GM19463 (cell line): ENCODE data around the gene XYLT1.

Source experiments
- ATAC-seq: cut with Tn5 transposase; IDR thresholded peaks from one replicate; pipeline ENCODE4 v1.9.1; 2021; ENCODE audit warnings: mild to moderate bottlenecking, moderate library complexity; ENCODE audit not compliant: unreplicated experiment

The XYLT1 gene

DNA sequence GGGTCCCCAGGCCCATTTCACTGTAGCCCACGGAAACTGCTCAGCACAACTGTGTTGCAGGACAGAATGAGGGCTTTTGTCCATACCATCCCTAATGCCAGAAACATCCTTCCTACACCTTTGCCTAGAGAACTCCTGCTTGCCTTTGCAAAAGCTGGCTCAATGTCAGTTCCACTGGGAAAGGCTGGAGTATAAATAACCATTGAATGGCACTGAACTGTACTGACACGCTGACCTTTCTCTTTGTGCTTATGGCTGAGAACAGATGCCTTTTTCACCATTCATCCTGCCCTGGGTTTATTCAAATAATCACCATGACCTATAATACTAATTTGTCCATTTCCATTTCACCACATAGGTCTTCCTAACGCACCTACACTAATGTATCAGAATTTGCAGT lies 300.3 kb downstream of the XYLT1 start:
- ATAC-seq: no peak

DNA sequence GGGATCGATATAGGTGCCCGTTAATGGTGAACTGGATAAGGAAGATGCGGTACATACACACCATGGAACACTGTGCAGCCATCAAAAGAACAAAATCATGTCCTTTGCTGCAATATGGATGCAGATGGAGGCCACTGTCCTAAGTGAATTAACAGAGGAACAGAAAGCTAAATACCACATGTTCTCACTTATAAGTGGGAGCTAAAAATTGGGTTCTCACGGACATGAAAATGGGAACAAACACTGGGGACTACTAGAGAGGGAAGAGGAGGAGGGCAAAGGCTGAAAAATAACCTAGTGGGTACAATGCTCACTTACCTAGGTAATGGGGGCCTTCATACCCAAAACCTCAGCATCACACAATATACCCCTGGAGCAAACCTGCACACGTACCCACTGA lies 302.6 kb downstream of the XYLT1 start:
- ATAC-seq: no peak

DNA sequence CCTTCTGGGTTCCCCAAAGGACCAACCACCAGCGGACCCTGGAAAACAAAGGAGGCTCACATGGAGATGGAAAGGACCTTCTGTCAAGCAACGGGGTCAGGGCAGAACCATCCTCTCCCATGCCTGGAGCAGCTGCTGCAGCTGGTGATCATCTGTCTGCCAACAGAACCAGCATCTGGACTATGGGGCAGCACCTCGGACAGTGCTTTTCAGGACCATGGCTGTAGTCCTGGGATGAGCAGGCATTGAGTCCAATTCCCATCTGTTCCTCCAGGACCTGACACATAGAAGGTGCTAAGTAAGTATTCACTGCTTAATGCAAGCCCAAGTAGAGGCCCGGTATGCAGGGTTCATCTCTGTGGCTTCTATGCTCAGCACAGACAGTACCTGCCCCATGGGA lies 304.7 kb downstream of the XYLT1 start:
- no peak for ATAC-seq

DNA sequence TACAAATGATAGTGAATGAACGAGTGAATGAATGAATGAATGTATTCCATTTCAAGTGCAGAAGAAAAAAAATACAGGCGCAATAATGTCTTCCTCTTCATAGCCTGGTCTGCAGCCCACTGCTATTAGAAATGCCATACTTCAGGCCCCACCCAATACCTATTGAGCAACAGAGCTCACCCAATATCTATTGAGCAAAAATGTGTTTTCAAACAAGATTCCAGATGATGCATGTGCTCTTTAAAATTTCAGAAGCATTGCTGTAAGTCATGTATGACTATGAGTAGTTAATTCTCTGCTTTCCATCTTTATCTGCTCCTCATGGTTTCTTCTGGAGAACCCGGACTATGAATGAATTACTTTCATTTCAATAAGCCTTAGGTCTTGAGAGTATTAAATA lies 308.2 kb downstream of the XYLT1 start:
- no peak for ATAC-seq

GRCh38 chr16:17160920-17161431 lies 309.8 kb downstream of the XYLT1 start:
- ATAC-seq: no peak

GRCh38 chr16:17160285-17160853 lies 310.4 kb downstream of the XYLT1 start:
- ATAC-seq: no peak

DNA sequence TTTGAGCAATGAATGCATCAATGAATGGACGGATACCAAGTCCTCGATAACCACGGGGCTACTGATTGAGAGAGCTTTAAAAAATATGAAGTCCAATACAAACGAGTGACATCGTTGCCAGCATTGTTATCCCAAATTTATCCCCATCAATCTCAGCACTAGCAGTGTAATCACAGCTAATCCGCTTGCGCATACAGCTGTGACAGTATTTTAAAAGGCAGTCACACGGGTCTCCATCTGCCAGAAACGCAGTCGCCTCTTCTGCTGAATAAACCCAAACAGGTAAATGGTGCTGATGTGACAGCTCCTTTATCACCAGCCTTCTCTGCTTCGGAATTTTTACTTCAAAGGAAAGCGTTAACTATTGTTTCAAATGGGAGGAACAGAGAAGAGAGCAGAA lies 311.1 kb downstream of the XYLT1 start:
- ATAC-seq: no peak

GRCh38 chr16:17155936-17156335 lies 314.8 kb downstream of the XYLT1 start:
- ATAC-seq: no peak

DNA sequence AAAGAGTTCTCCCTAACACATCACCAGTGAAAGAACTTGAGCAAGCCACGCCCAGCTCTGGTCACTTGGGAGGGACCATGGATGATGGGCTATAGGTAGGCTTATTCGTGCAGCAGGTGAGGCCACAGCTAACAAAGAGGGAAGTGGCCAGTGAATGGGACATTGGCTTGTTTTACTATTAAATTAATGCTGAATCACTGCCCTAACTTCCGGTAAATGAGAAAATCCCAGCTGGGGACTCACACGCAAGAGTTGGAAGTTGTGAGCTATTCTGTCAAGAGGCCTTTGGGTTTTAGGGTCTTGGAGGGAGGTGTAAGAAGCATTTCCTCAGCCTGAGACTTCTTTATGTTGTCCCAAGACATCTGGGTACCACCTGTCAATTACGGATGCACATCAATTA lies 315.3 kb downstream of the XYLT1 start:
- ATAC-seq: no peak

DNA sequence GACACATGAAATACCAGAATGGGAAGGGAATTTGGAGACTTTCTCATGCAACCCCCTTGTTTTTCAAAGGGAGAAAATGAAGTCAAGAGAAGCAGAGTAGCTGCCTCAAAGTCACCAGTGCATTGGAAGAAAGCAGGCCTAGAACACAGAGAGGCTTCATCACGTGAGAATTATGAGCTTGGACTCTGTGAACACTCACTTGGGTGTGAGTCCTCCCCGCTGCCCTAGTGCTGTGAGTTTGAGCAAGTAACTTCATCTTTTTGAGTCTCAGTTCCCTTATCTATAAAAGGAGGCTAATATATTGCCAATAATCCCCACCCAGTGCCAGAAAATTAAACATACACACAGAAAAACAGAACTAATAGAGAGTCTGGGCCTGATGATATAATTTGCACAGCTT lies 315.8 kb downstream of the XYLT1 start:
- no peak for ATAC-seq

DNA sequence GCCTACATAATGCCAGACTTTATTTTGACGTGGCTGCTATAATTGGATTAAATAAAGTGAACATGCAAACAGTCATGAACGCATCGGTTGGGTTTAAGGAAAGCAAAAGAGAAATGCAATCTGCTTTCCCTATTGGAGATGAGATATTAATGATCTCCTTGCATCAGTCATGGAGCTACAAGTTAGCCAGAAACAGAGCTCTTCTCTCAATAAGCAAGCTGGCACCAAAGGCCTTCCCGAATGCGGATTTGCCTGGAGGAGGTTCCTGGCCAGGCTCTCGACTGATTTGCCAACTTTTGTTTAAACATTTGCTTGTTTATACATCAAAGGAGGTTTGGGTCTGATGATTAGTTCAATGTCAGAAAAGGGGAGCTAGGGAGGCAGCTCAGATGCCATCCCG lies 318.4 kb downstream of the XYLT1 start:
- ATAC-seq: no peak

GRCh38 chr16:17151335-17151734 lies 319.4 kb downstream of the XYLT1 start:
- no peak for ATAC-seq

GRCh38 chr16:17149904-17150483 lies 320.8 kb downstream of the XYLT1 start:
- no peak for ATAC-seq

GRCh38 chr16:17147942-17148341 lies 322.8 kb downstream of the XYLT1 start:
- ATAC-seq: no peak

- ATAC-seq: no peak
Observed at GRCh38 chr16:17145029-17145428, 325.7 kb downstream of the XYLT1 start.

- ATAC-seq: no peak
Observed at GRCh38 chr16:17144431-17144830, 326.3 kb downstream of the XYLT1 start.

GRCh38 chr16:17143546-17144419 lies 327.0 kb downstream of the XYLT1 start:
- ATAC-seq: no peak

DNA sequence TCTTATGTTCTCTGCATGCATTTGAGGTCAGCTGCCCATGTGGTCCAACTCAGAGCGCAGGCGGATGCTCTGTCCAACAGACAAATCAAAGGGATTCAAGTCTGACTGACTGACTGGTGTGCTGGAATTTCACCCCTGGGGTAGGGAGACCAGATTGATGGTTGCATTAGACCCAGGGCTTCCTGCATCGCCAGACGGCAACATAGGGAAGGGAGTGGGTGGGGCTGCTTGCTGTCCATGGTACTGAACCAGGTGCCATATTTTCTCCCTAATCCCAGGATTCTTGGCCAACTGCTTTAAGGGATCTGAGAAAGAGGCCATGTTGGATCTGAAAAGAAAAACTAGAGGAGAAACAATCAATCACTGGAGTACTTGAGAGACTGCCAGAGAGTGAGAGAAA lies 332.0 kb downstream of the XYLT1 start:
- ATAC-seq: no peak

DNA sequence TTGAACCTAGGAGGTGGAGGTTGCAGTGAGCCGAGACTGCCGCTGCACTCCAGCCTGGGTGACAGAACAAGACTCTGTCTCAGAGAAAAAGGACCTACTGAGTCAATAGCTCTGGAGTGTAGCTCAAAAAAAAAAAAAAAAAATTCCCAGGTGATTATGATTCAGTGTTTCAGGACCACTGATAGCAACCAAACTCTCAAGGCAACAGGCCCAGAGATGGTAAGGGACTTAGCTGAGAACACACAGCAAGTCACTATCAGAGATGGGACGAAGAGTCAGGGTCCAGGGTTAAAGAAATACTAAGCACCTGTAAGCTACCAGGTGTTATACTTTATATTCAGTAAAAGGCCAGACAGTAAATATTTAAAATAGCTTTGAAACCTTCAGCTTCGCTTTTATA lies 335.3 kb downstream of the XYLT1 start:
- no peak for ATAC-seq

- ATAC-seq: peak; percentile 91
Observed at GRCh38 chr16:17134586-17134985, 336.2 kb downstream of the XYLT1 start.

DNA sequence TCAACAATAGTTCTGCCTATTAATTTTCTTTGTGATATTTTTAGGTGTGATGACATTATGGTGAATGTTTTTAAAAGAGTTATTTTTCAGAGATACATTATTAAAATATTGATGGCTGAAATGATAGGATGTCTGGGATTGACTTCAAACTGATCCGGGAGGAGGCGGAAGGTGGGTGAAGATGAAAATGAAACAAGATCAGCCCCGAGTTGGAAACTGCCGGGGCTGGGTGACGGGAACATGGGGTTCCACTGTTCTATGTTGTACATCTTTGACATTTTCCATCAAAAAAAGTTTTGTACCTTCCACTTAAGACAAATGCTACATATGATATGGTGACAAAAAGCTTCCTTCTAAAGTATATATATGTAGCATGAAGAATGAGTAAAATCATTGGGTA lies 336.9 kb downstream of the XYLT1 start:
- no peak for ATAC-seq

- ATAC-seq: no peak
Observed at GRCh38 chr16:17131351-17131750, 339.4 kb downstream of the XYLT1 start.
